ENCODE results near the gene VSIG10.
"Not testable (repeated sequence)": the region's sequence is repeated elsewhere in the genome, so short reads cannot be mapped to it uniquely, and the experiment has no call there.

The VSIG10 gene

GRCh38 chr12:118103601-118104382 lies at the start of gene VSIG10:
Gene VSIG10 (minus strand): TSS chr12:118104011. CDS start chr12:118103671, 340 bp downstream.
- Mint-ChIP-seq H3K36me3 (ENCODE audit: low read depth) (no peaks in the 10 kb centered on the region), H3K4me1 (ENCODE audit: low read depth) (peaks cover 7% of the 10 kb centered on the region), H3K9me3 (no peaks in the 10 kb centered on the region), H3K27ac (no peak within 1 kb of the TSS), H3K4me3 (peak within 1 kb of the TSS; percentile 80), H3K27me3 (peaks cover 34% of the 10 kb centered on the region)
- peak; percentile 55 for DNase-seq

- H3K4me1 Mint-ChIP-seq (ENCODE audit: low read depth): no peaks in the 10 kb centered on the region
- no peaks in the 10 kb centered on the region for H3K27me3 Mint-ChIP-seq
- H3K9me3 Mint-ChIP-seq: no peaks in the 10 kb centered on the region
- H3K27ac Mint-ChIP-seq: peak overlapping the region; percentile 35
- peaks cover 62% of the 10 kb centered on the region for H3K36me3 Mint-ChIP-seq (ENCODE audit: low read depth)
- no peak overlapping the region for H3K4me3 Mint-ChIP-seq
- no peak for DNase-seq
These were observed 47.9 kb upstream of the VSIG10 start for GRCh38 chr12:118151755-118152154.

- peaks cover 70% of the 10 kb centered on the region for H3K36me3 Mint-ChIP-seq (ENCODE audit: low read depth)
- H3K4me1 Mint-ChIP-seq (ENCODE audit: low read depth): no peaks in the 10 kb centered on the region
- H3K9me3 Mint-ChIP-seq: no peaks in the 10 kb centered on the region
- DNase-seq: no peak
- H3K27me3 Mint-ChIP-seq: no peaks in the 10 kb centered on the region
- H3K4me3 Mint-ChIP-seq: no peak overlapping the region
- H3K27ac Mint-ChIP-seq: peak overlapping the region; percentile 59
These were observed 46.8 kb upstream of the VSIG10 start for GRCh38 chr12:118150625-118151024.

GRCh38 chr12:118148287-118148686 lies 44.5 kb upstream of the VSIG10 start:
- Mint-ChIP-seq H3K4me3 (no peak overlapping the region), H3K27me3 (no peaks in the 10 kb centered on the region), H3K27ac (peak overlapping the region; percentile 3), H3K9me3 (no peaks in the 10 kb centered on the region), H3K4me1 (ENCODE audit: low read depth) (peaks cover 6% of the 10 kb centered on the region), H3K36me3 (ENCODE audit: low read depth) (peaks cover 90% of the 10 kb centered on the region)
- no peak for DNase-seq

GRCh38 chr12:118145798-118146156 lies 42.0 kb upstream of the VSIG10 start:
- DNase-seq: no peak
- Mint-ChIP-seq H3K27me3 (no peaks in the 10 kb centered on the region), H3K9me3 (no peaks in the 10 kb centered on the region), H3K4me3 (no peak overlapping the region), H3K4me1 (ENCODE audit: low read depth) (peaks cover 9% of the 10 kb centered on the region), H3K36me3 (ENCODE audit: low read depth) (peaks cover 91% of the 10 kb centered on the region), H3K27ac (peak overlapping the region; percentile 79)

- Mint-ChIP-seq H3K36me3 (ENCODE audit: low read depth) (peaks cover 92% of the 10 kb centered on the region), H3K9me3 (no peaks in the 10 kb centered on the region), H3K27ac (peak overlapping the region; percentile 79), H3K27me3 (no peaks in the 10 kb centered on the region), H3K4me1 (ENCODE audit: low read depth) (peaks cover 9% of the 10 kb centered on the region), H3K4me3 (no peak overlapping the region)
- no peak for DNase-seq
These were observed 41.4 kb upstream of the VSIG10 start for GRCh38 chr12:118145113-118145797.

- H3K9me3 Mint-ChIP-seq: no peaks in the 10 kb centered on the region
- peaks cover 10% of the 10 kb centered on the region for H3K4me1 Mint-ChIP-seq (ENCODE audit: low read depth)
- peaks cover 93% of the 10 kb centered on the region for H3K36me3 Mint-ChIP-seq (ENCODE audit: low read depth)
- H3K4me3 Mint-ChIP-seq: no peak overlapping the region
- DNase-seq: no peak
- peak overlapping the region; percentile 53 for H3K27ac Mint-ChIP-seq
- H3K27me3 Mint-ChIP-seq: no peaks in the 10 kb centered on the region
These were observed 40.7 kb upstream of the VSIG10 start for GRCh38 chr12:118144499-118144898.

GRCh38 chr12:118140825-118141224 lies 37.0 kb upstream of the VSIG10 start:
- H3K4me1 Mint-ChIP-seq (ENCODE audit: low read depth): peaks cover 32% of the 10 kb centered on the region
- H3K9me3 Mint-ChIP-seq: no peaks in the 10 kb centered on the region
- H3K27ac Mint-ChIP-seq: no peak overlapping the region
- H3K27me3 Mint-ChIP-seq: no peaks in the 10 kb centered on the region
- peaks cover 90% of the 10 kb centered on the region for H3K36me3 Mint-ChIP-seq (ENCODE audit: low read depth)
- no peak for DNase-seq
- H3K4me3 Mint-ChIP-seq: no peak overlapping the region

GRCh38 chr12:118137148-118137678 lies 33.4 kb upstream of the VSIG10 start:
- peak overlapping the region; percentile 81 for H3K27ac Mint-ChIP-seq
- H3K27me3 Mint-ChIP-seq: no peaks in the 10 kb centered on the region
- peaks cover 58% of the 10 kb centered on the region for H3K36me3 Mint-ChIP-seq (ENCODE audit: low read depth)
- no peaks in the 10 kb centered on the region for H3K9me3 Mint-ChIP-seq
- H3K4me1 Mint-ChIP-seq (ENCODE audit: low read depth): peaks cover 33% of the 10 kb centered on the region
- H3K4me3 Mint-ChIP-seq: peak overlapping the region; percentile 94
- DNase-seq: no peak

- peak; percentile 71 for DNase-seq
- H3K4me1 Mint-ChIP-seq (ENCODE audit: low read depth): peaks cover 36% of the 10 kb centered on the region
These were observed 32.8 kb upstream of the VSIG10 start for GRCh38 chr12:118136559-118137003.

GRCh38 chr12:118135788-118136558 lies 32.2 kb upstream of the VSIG10 start, which contains the start of gene PEBP1:
Gene PEBP1 (plus strand): TSS chr12:118136124. CDS start chr12:118136210, 86 bp downstream.
- Mint-ChIP-seq H3K9me3 (no peaks in the 10 kb centered on the region), H3K4me1 (ENCODE audit: low read depth) (peaks cover 36% of the 10 kb centered on the region), H3K27me3 (no peaks in the 10 kb centered on the region), H3K4me3 (peak within 1 kb of the TSS; percentile 94), H3K36me3 (ENCODE audit: low read depth) (peaks cover 48% of the 10 kb centered on the region), H3K27ac (peak within 1 kb of the TSS; percentile 94)
- peak; percentile 96 for DNase-seq

More at GRCh38 chr12:118136559-118137003, 32.8 kb upstream of the VSIG10 start:
- H3K9me3 Mint-ChIP-seq: no peaks in the 10 kb centered on the region
- no peaks in the 10 kb centered on the region for H3K27me3 Mint-ChIP-seq
- H3K27ac Mint-ChIP-seq: peak overlapping the region; percentile 81
- H3K36me3 Mint-ChIP-seq (ENCODE audit: low read depth): peaks cover 54% of the 10 kb centered on the region
- H3K4me3 Mint-ChIP-seq: peak overlapping the region; percentile 94

GRCh38 chr12:118129436-118129835 lies 25.6 kb upstream of the VSIG10 start:
- H3K4me3 Mint-ChIP-seq; H3K4me1 Mint-ChIP-seq (ENCODE audit: low read depth); H3K36me3 Mint-ChIP-seq (ENCODE audit: low read depth); H3K27me3 Mint-ChIP-seq; H3K9me3 Mint-ChIP-seq; H3K27ac Mint-ChIP-seq; DNase-seq: not testable (repeated sequence)

- no peaks in the 10 kb centered on the region for H3K27me3 Mint-ChIP-seq
- no peak overlapping the region for H3K4me3 Mint-ChIP-seq
- no peak overlapping the region for H3K27ac Mint-ChIP-seq
- H3K36me3 Mint-ChIP-seq (ENCODE audit: low read depth): peaks cover 3% of the 10 kb centered on the region
- no peaks in the 10 kb centered on the region for H3K9me3 Mint-ChIP-seq
- DNase-seq: no peak
- peaks cover 3% of the 10 kb centered on the region for H3K4me1 Mint-ChIP-seq (ENCODE audit: low read depth)
These were observed 24.1 kb upstream of the VSIG10 start for GRCh38 chr12:118127867-118128266.

GRCh38 chr12:118126119-118126757 lies 22.4 kb upstream of the VSIG10 start:
- Mint-ChIP-seq H3K36me3 (ENCODE audit: low read depth) (peaks cover 3% of the 10 kb centered on the region), H3K27me3 (no peaks in the 10 kb centered on the region), H3K4me3 (no peak overlapping the region), H3K27ac (no peak overlapping the region), H3K4me1 (ENCODE audit: low read depth) (no peaks in the 10 kb centered on the region), H3K9me3 (no peaks in the 10 kb centered on the region)
- DNase-seq: no peak
